Measurements from ENCODE around the gene RELL2.

DNA sequence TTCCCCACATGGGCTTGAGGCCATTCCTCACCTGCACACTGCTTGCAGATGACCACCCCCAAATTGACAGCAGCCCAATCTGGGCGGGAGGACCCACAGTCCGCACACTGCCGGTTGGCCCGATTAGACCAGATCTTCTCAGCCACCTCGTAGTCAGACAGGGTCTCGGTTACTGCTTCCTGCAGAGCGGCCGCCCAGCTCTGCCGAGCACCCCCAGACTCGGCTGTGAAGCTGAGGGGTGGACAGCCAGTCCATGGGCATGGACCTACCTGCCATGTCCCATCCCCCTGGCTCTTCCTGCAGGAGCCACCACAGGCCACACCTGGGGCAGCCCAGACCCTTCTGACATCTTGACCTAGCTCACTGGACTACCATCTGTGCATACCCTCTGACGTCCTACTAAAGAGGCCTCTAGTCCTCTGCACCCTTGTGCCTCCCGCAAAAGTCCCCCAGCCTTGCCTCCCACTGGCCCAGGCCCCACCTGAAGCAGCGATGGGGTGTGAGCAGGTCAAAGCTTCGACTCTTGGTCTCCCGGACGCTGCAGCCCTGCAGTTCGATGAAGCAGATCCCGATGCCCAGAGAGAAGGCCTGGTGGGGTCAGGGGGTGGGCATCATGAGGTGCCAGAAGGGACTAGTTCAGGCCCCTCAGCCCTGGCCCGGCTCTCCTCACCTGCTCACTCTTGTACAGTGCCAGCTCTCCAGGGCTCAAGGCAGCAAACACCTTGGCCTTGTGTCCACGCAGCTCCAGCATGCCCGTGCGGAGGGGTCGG, 35.5 kb downstream of the RELL2 start:
- TF ChIP-seq, protein P1, sequence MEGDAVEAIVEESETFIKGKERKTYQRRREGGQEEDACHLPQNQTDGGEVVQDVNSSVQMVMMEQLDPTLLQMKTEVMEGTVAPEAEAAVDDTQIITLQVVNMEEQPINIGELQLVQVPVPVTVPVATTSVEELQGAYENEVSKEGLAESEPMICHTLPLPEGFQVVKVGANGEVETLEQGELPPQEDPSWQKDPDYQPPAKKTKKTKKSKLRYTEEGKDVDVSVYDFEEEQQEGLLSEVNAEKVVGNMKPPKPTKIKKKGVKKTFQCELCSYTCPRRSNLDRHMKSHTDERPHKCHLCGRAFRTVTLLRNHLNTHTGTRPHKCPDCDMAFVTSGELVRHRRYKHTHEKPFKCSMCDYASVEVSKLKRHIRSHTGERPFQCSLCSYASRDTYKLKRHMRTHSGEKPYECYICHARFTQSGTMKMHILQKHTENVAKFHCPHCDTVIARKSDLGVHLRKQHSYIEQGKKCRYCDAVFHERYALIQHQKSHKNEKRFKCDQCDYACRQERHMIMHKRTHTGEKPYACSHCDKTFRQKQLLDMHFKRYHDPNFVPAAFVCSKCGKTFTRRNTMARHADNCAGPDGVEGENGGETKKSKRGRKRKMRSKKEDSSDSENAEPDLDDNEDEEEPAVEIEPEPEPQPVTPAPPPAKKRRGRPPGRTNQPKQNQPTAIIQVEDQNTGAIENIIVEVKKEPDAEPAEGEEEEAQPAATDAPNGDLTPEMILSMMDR (conservative IDR thresholded peaks at IDR 0.05 in 1 of 2, IDR thresholded peaks at IDR 0.05 in 1 of 2; ENCODE audit: extremely low read depth in 1 of 2, insufficient read depth in 1 of 2, low read depth in 1 of 2, low read length in 2 of 2), result no peak
- no peak for TF ChIP-seq EZH2 (IDR thresholded peaks at IDR 0.05; ENCODE audit: borderline replicate concordance, low read length)
